ENCODE measurements around the gene NKD2.

- TF ChIP-seq CTCF (IDR thresholded peaks at IDR 0.05) (no peak), ZFX (IDR thresholded peaks at IDR 0.05; ENCODE audit: borderline replicate concordance) (no peak)
Measured at GRCh38 chr5:1016036-1016435, 7.4 kb downstream of the NKD2 start.
